IMR-90 (cell line): ENCODE measurements around the gene KLF9. TPM values are rescaled to one million over a fixed set of nuclear protein-coding genes. Genes with fewer than 3 reads are reported as not detected.

Experiments
- ATAC-seq: fragments of 200-7000 bp; cut with Tn5 transposase; 2 replicates; pipeline ENCODE4 v1.9.1; 2020; ENCODE audit warnings: low read depth, mild to moderate bottlenecking, moderate library complexity
- BruUV-seq: library from RNA; stranded (reverse); fragments of 400-500 nt; replicated peaks from 2 replicates; lab custom pipeline; 2021; lab: Mats Ljungman, UMichigan
- CTCF ChIA-PET: fragments of 300-600 bp; formaldehyde crosslinking; extraction: SDS; loops from one replicate; lab custom pipeline; 2021; ENCODE audit warnings: antibody characterized with exemption; lab: Yijun Ruan, JAX
- POLR2A ChIA-PET: fragments of 300-600 bp; sonication (Branson Sonifier 250); formaldehyde crosslinking; loops from one replicate; lab custom pipeline; 2022; ENCODE audit warnings: antibody characterized with exemption; ENCODE audit not compliant: unreplicated experiment; lab: Charles Lee
- DNase-seq: peaks from one replicate; pipeline ENCODE4 v3.0.0; 2013
- H2AFZ ChIP-seq: replicated peaks from 2 replicates; pipeline ENCODE3; 2013; ENCODE audit warnings: low read length, mild to moderate bottlenecking; ENCODE audit not compliant: poor library complexity
- H2AK5ac ChIP-seq: 2 replicates; pipeline ENCODE4 v1.6.1; 2013; ENCODE audit warnings: low read depth, low read length, inconsistent platforms
- H2AK9ac ChIP-seq: replicated peaks from 2 replicates; pipeline ENCODE3; 2013; ENCODE audit warnings: mild to moderate bottlenecking, low read depth, low read length, moderate library complexity; ENCODE audit not compliant: poor library complexity
- H2BK120ac ChIP-seq: 2 replicates; pipeline ENCODE4 v1.6.1; 2013; ENCODE audit warnings: low read depth, low read length, inconsistent platforms
- H2BK15ac ChIP-seq: 3 replicates; pipeline ENCODE4 v1.6.1; 2013; ENCODE audit warnings: low read depth, low read length, inconsistent platforms
- H2BK20ac ChIP-seq: 2 replicates; pipeline ENCODE4 v1.6.1; 2013; ENCODE audit warnings: low read depth, mild to moderate bottlenecking, inconsistent platforms, low read length, moderate library complexity
- H2BK5ac ChIP-seq: 2 replicates; pipeline ENCODE4 v1.6.1; 2013; ENCODE audit warnings: mild to moderate bottlenecking, low read depth, low read length, inconsistent platforms; ENCODE audit not compliant: poor library complexity, severe bottlenecking
- H3K14ac ChIP-seq: replicated peaks from 2 replicates; pipeline ENCODE4 v1.6.1; 2013; ENCODE audit warnings: low read depth, low read length, inconsistent platforms
- H3K18ac ChIP-seq: 2 replicates; pipeline ENCODE4 v1.6.1; 2013; ENCODE audit warnings: low read depth, low read length, control low read depth
- H3K23ac ChIP-seq: 2 replicates; pipeline ENCODE4 v1.6.1; 2013; ENCODE audit warnings: low read depth, low read length, inconsistent platforms
- H3K27ac ChIP-seq: 2 replicates; pipeline ENCODE4 v1.5.1; 2013; ENCODE audit warnings: mild to moderate bottlenecking, control low read depth, low read length; ENCODE audit not compliant: insufficient read depth
- H3K27me3 ChIP-seq: 2 replicates; pipeline ENCODE4 v1.6.1; 2013; ENCODE audit warnings: low read length; ENCODE audit not compliant: control insufficient read depth, insufficient read depth
- H3K36me3 ChIP-seq: 2 replicates; pipeline ENCODE4 v1.6.1; 2013; ENCODE audit warnings: low read length, mixed read lengths; ENCODE audit not compliant: control insufficient read depth, insufficient read depth
- H3K4ac ChIP-seq: 2 replicates; pipeline ENCODE4 v1.6.1; 2013; ENCODE audit warnings: low read depth, low read length, inconsistent platforms
- H3K4me1 ChIP-seq: 2 replicates; pipeline ENCODE4 v1.6.1; 2013; ENCODE audit warnings: low read length, mixed read lengths; ENCODE audit not compliant: control insufficient read depth, insufficient read depth
- H3K4me2 ChIP-seq: 2 replicates; pipeline ENCODE4 v1.6.1; 2013; ENCODE audit warnings: low read depth, mild to moderate bottlenecking, control low read depth, low read length, moderate library complexity
- H3K4me3 ChIP-seq: 2 replicates; pipeline ENCODE4 v1.5.1; 2013; ENCODE audit warnings: low read depth, mild to moderate bottlenecking, control low read depth, low read length, moderate library complexity; ENCODE audit not compliant: insufficient read depth
- H3K56ac ChIP-seq: 2 replicates; pipeline ENCODE4 v1.6.1; 2013; ENCODE audit warnings: low read length, inconsistent platforms; ENCODE audit not compliant: insufficient read depth; ENCODE audit errors: extremely low read depth
- H3K79me1 ChIP-seq, 2 experiments: 2 replicates each; pipeline ENCODE4 v1.6.1; 2013; ENCODE audit warnings: low read length in 2 of 2, inconsistent platforms in 1 of 2, low read depth in 1 of 2
- H3K9ac ChIP-seq: 2 replicates; pipeline ENCODE4 v1.6.1; 2013; ENCODE audit warnings: low read depth, low read length, control low read depth
- H3K9me1 ChIP-seq: 2 replicates; pipeline ENCODE4 v1.6.1; 2013; ENCODE audit warnings: low read length, inconsistent platforms; ENCODE audit not compliant: insufficient read depth
- H3K9me3 ChIP-seq: 2 replicates; pipeline ENCODE4 v1.6.1; 2013; ENCODE audit warnings: low read length; ENCODE audit not compliant: control insufficient read depth, insufficient read depth
- H4K20me1 ChIP-seq: 2 replicates; pipeline ENCODE4 v1.6.1; 2013; ENCODE audit warnings: low read length, inconsistent platforms; ENCODE audit not compliant: insufficient read depth
- H4K5ac ChIP-seq: 2 replicates; pipeline ENCODE4 v1.6.1; 2013; ENCODE audit warnings: mild to moderate bottlenecking, low read depth, low read length, control low read depth
- H4K8ac ChIP-seq, 2 experiments: 2 replicates each; pipeline ENCODE4 v1.6.1; 2013; ENCODE audit warnings: low read depth in 2 of 2, low read length in 2 of 2, control low read depth in 1 of 2, inconsistent platforms in 1 of 2
- H4K91ac ChIP-seq: 2 replicates; pipeline ENCODE4 v1.6.1; 2013; ENCODE audit warnings: low read depth, low read length, inconsistent platforms; ENCODE audit not compliant: insufficient read depth
- BHLHE40 ChIP-seq: fragments of 150-350 bp; IDR thresholded peaks from 2 replicates; pipeline ENCODE4 v1.6.1; 2016; ENCODE audit warnings: mild to moderate bottlenecking, low read depth, low read length
- CEBPB ChIP-seq: IDR thresholded peaks from 2 replicates; pipeline ENCODE4 v1.6.1; 2012; ENCODE audit warnings: low read depth, low read length, improper control_type of control experiment
- CHD1 ChIP-seq: IDR thresholded peaks from 2 replicates; pipeline ENCODE4 v1.6.1; 2012; ENCODE audit warnings: low read depth, low read length, improper control_type of control experiment
- MXI1 ChIP-seq: IDR thresholded peaks from 2 replicates; pipeline ENCODE4 v1.6.1; 2012; ENCODE audit warnings: low read depth, mild to moderate bottlenecking, low read length, moderate library complexity, borderline replicate concordance
- NFE2L2 ChIP-seq: fragments of 150-350 bp; IDR thresholded peaks from 2 replicates; pipeline ENCODE4 v1.6.1; 2016; ENCODE audit warnings: low read depth, mild to moderate bottlenecking, low read length
- SMC3 ChIP-seq: fragments of 150-350 bp; IDR thresholded peaks from 2 replicates; pipeline ENCODE4 v1.6.1; 2016; ENCODE audit warnings: low read depth, mild to moderate bottlenecking, antibody characterized with exemption, low read length, moderate library complexity
- WGBS, 2 experiments: methylation state at CpG; one replicate each; pipeline versions ENCODE4 v1.1.5 to v1.1.7; 2013; ENCODE audit warnings: missing lambda C conversion rate in 2 of 2; ENCODE audit not compliant: insufficient read length in 1 of 2; ENCODE audit errors: extremely low coverage in 2 of 2; 5-methylcytosine and 5-hydroxymethylcytosine counted together
- dilution Hi-C: fragments of 300-500 bp; cut with HindIII; formaldehyde crosslinking; loops from one replicate; pipeline ENCODE4 v1.14.3; 2018; ENCODE audit warnings: low sequenced_read_pairs; ENCODE audit not compliant: unreplicated experiment
- in situ Hi-C: fragments of 300-500 bp; cut with MboI; formaldehyde crosslinking; loops from 3 replicates; pipeline ENCODE4 v1.14.3; 2019; ENCODE audit warnings: low sequenced_read_pairs, inconsistent platforms, mixed read lengths
- intact Hi-C: fragments of 100-400 bp; cut with micrococcal nuclease; formaldehyde crosslinking; loops from 2 replicates; pipeline ENCODE4 v1.10.0; 2022
- polyA plus RNA-seq, 3 experiments: library from polyadenylated mRNA; depleted of rRNA; stranded (reverse); fragments of >200 nt; gene quantifications; 2 replicates each; pipeline ENCODE4 v1.2.3, GENCODE V29; 2012; ENCODE audit warnings: low replicate concordance in 1 of 3
- total RNA-seq: library from RNA; depleted of rRNA; stranded (reverse); fragments of >200 nt; gene quantifications from 2 replicates; pipeline ENCODE4 v1.2.3, GENCODE V29; 2012
- TF ChIP-seq, protein P1 (sequence below): fragments of 150-350 bp; IDR thresholded peaks from 2 replicates; pipeline ENCODE4 v1.6.1; 2017; ENCODE audit warnings: mild to moderate bottlenecking, antibody characterized with exemption, low read length, low read depth

Gene KLF9
- total and polyA plus RNA-seq, 2 of the 4 experiments (the other 2 are of a cell fraction), result 4.1 to 7.5 TPM

DNA sequence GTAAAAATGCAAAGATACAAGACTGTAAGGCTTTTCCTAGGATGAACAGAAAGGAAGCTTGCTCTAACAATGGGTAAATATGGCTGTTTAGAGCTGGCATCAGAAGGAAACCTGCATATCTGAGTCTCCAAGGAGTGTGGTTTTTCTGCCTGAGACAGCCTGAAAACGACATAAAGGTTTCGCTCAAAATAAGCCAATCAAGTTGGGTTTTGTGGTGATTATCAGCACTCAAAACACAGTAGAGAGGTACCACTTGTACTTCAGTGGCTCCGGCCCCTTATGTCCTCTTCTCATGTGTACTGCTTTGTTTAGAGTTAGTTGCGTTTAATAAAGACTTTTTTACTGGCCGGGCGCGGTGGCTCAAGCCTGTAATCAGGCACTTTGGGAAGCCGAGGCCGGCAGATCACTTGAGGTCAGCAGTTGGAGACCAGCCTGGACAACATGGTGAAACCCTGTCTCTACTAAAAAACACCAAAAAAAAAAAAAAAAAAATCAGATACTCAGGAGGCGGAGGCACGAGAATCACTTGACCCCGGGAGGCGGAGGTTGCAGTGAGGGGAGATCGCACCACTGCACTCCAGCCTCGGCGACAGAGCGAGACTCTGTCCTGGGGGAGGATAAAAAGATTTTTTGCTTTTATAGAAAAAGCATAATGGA, 39.4 kb downstream of the KLF9 start:
- Histone ChIP-seq H2BK5ac (no peak overlapping the region), H2AFZ (no peak overlapping the region), H3K18ac (no peak overlapping the region), H2BK15ac (no peak overlapping the region), H3K4me3 (no peak overlapping the region), H3K56ac (no peak overlapping the region), H3K4ac (no peak overlapping the region), H4K5ac (no peak overlapping the region), H2AK9ac (no peak overlapping the region), H3K4me1 (no peaks in the 10 kb centered on the region), H4K20me1 (no peaks in the 10 kb centered on the region), H2AK5ac (no peak overlapping the region), H3K79me1 (no peaks in the 10 kb centered on the region), H3K27me3 (no peaks in the 10 kb centered on the region), H4K8ac (no peak overlapping the region), H3K9me3 (no peaks in the 10 kb centered on the region), H3K9ac (no peak overlapping the region), H3K4me2 (no peak overlapping the region), H3K23ac (no peak overlapping the region), H2BK120ac (no peak overlapping the region), H3K14ac (no peak overlapping the region), H3K9me1 (no peaks in the 10 kb centered on the region; the same call in 1 of the 2 replicates), H3K36me3 (no peaks in the 10 kb centered on the region), H4K91ac (no peak overlapping the region), H3K27ac (no peak overlapping the region), H2BK20ac (no peak overlapping the region)
- WGBS, 2 experiments, result 70% methylated on average over 2 of the region's 17 CpGs; no CpG with 5 or more reads in 1 of the 2 experiments
- TF ChIP-seq NFE2L2 (no peak), SMC3 (no peak), CEBPB (no peak), CHD1 (no peak), BHLHE40 (no peak), MXI1 (no peak)
- TF ChIP-seq, protein P1, sequence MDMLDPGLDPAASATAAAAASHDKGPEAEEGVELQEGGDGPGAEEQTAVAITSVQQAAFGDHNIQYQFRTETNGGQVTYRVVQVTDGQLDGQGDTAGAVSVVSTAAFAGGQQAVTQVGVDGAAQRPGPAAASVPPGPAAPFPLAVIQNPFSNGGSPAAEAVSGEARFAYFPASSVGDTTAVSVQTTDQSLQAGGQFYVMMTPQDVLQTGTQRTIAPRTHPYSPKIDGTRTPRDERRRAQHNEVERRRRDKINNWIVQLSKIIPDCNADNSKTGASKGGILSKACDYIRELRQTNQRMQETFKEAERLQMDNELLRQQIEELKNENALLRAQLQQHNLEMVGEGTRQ, result no peak
- ATAC-seq (no peak), DNase-seq (no peak)
- intact Hi-C loops, result no loop called here
- in situ Hi-C loops, result no loop called here
- BruUV-seq, result no TSS peak
- POLR2A ChIA-PET, result no interaction called here
- dilution Hi-C loops, result no loop called here
- CTCF ChIA-PET, result no interaction called here
